ENCODE measurements around the gene C16orf78.

Gene C16orf78

GRCh38 chr16:49437344-49437743, 63.7 kb downstream of the C16orf78 start:
- DNase-seq, result no peak

- no peak for DNase-seq
Observed at GRCh38 chr16:49439050-49439449, 65.4 kb downstream of the C16orf78 start.

DNA sequence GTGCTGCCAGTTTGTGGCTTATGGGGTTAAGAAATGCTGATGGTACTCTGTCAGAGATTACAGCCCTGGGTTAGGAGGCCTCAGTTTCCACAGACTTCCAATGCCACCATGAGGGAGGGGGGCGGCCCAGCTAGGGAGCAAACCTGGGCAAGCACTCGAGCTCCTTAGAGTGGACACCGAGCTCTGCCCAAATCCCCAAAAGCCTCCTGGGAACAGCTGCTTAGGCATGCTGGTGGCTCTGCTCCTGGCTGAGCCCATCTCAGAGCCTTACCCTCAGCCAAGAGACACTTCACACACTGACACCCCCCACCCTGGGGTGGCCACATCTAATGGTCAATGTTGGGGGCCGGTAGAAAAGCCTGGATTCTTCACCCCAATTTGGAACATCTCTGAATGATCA, 66.1 kb downstream of the C16orf78 start:
- no peak for DNase-seq

DNA sequence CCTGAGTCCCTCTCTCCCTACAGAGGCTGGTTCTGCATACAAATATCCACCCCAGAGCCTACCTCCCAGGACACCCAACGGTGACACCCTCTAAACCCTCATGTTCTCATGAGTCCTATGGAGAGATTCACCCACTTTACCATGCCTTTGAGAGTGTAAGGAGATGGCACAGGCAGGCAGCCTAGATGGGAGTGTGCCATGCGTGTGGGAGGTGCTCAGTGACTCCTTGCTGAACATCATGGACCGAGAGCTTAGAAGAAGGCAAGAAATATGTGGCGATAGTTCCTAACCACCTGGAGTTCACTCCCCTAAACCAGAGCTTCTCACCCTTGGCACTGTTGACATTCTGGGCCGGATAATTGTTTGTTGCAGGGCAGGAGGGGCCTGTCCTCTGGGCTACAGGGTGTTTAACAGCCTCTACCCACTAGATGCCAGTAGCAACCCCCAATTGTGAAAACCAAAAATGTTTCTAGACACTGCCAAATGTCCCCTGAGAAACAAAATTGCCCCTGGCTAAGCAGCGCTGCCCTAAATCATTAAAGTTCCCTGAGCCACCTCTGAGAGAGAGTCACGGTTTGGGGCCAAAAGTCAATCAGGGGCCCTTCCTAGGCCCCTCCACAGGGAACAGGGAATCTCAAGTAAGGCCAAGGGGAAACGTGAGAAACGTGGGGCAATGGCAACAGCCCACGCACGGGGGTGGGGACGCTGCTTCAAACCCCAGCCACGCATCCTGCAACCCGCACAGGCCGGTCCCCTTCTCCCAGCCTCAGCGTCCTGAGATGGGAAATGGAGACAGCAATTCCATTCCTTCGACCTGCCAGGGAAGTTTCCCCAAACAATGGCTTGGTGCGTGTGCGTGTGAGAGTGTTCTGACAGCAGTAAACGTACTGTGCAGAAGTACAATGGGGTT, 66.8 kb downstream of the C16orf78 start:
- no peak for DNase-seq

DNA sequence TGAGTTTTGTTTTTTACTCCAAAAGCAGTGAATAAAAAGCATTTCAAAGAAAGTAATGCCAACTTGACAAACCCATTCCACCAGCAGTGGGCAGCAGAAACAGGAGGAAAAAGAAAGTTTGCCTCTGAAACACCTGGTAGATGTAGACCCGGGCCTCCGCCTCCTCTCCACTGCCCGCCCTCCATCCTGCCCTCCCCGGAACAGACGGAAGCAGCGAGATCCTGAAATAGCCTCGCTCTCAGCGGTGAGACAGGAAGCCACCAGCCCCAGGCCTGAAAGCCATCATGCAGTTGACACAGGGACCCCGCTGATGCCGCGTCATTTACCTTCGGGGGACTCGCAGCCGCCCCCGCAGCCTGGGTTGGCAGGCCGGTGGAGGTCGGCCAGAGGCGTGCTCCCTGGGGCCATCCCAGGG, 67.8 kb downstream of the C16orf78 start:
- DNase-seq, result no peak

DNA sequence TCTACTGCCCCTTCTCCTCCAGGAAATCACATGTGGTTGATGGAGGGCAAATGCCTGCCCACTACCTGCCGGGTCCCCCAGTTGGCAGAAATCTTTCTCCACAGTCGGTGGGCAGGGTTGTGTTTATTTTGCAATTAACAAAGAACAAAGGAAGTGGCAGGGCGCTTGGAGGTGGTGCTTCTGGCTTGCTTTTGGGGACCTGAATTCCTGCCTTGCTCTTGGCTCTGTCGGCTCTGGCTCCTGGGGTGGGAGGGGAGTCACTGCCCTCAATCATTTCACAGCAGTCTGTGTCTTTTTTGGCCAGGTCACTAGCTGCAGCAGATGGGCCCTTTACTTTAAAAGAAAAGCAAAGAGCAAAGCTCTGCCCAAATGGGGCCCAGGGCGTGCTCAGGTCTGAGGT, 69.2 kb downstream of the C16orf78 start:
- no peak for DNase-seq

GRCh38 chr16:49443576-49443975, 70.0 kb downstream of the C16orf78 start:
- DNase-seq, result no peak

GRCh38 chr16:49446805-49447204, 73.2 kb downstream of the C16orf78 start:
- DNase-seq, result no peak
